ENCODE data around the gene LUM. TPM values are rescaled to one million over a fixed set of nuclear protein-coding genes. Genes with fewer than 3 reads are reported as not detected.

The LUM gene
- total RNA-seq, 1 donor from 2014 or later: 72.9 TPM

GRCh38 chr12:91110311-91110924, 876 bp downstream of the LUM start:
- Histone ChIP-seq H3K4me3 (peak overlapping the region in 1 of 2 donors; percentile 34), H3K27ac (peak overlapping the region; percentile 73), H3K9me3 (no peaks in the 10 kb centered on the region), H3K4me1 (peaks cover 9% of the 10 kb centered on the region), H3K27me3 (no peaks in the 10 kb centered on the region), H3K36me3 (no peaks in the 10 kb centered on the region)
- TF ChIP-seq POLR2A (IDR thresholded peaks at IDR 0.05) (no peak), CTCF (IDR thresholded peaks at IDR 0.05) (no peak), POLR2AphosphoS5 (IDR thresholded peaks at IDR 0.05; ENCODE audit: insufficient read depth in 1 of 2, low read depth in 1 of 2) (no peak)
- intact Hi-C loops (cut with DNase I): no loop called here
- no peak for DNase-seq (ENCODE audit: extremely low spot score in 2 of 2)

DNA sequence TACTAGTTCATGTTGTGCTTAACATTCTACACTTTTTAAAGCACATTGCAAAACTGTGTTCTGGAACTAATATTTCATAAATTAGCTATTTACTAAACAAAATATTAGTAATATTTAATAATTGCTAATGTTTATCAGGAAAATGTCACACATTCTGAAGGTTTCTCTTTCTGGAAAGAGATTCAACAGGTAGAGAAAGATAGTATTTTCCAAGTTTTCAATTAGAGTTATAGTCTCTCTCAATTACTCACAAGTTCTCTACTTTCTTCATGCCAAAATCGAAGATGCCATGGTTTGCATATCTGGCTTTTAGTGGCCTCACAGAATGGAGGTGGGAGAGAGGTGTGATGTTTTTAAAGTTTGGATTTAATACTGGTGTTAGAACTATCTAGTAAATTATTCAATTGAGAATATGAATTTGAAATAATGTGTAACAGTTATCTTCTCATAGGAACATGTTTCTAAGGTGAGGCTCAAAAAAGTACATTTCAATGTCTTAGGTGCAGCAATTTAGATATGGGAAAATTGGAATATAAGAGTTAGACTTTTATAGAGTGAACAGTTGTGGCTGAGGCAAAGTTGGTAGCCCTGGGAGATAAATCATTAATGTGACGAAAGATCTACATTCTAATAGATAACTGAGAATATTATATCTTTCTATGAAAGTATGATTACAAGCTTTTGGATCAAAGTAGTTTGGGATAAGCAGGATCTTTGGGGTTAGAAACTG, 1.5 kb downstream of the LUM start:
- Histone ChIP-seq H3K27ac (peak overlapping the region; percentile 73), H3K4me3 (peak overlapping the region in 1 of 2 donors; percentile 34), H3K4me1 (peaks cover 9% of the 10 kb centered on the region), H3K36me3 (no peaks in the 10 kb centered on the region), H3K27me3 (no peaks in the 10 kb centered on the region), H3K9me3 (no peaks in the 10 kb centered on the region)
- intact Hi-C loops (cut with DNase I): no loop called here
- no peak for TF ChIP-seq POLR2A (IDR thresholded peaks at IDR 0.05)
- no peak for TF ChIP-seq POLR2AphosphoS5 (IDR thresholded peaks at IDR 0.05; ENCODE audit: insufficient read depth in 1 of 2, low read depth in 1 of 2)
- TF ChIP-seq CTCF (IDR thresholded peaks at IDR 0.05): no peak
- no peak for DNase-seq (ENCODE audit: extremely low spot score in 2 of 2)

GRCh38 chr12:91109148-91109564, 2.1 kb downstream of the LUM start:
- peaks cover 9% of the 10 kb centered on the region for H3K4me1 ChIP-seq
- no peaks in the 10 kb centered on the region for H3K9me3 ChIP-seq
- intact Hi-C loops (cut with DNase I): no loop called here
- no peaks in the 10 kb centered on the region for H3K36me3 ChIP-seq
- peak overlapping the region; percentile 73 for H3K27ac ChIP-seq
- no peaks in the 10 kb centered on the region for H3K27me3 ChIP-seq
- peak overlapping the region in 1 of 2 donors; percentile 34 for H3K4me3 ChIP-seq
- no peak for DNase-seq (ENCODE audit: extremely low spot score in 2 of 2)
- peak in 1 of 3 experiments; percentile 54 for TF ChIP-seq CTCF (IDR thresholded peaks at IDR 0.05)
- TF ChIP-seq POLR2AphosphoS5 (IDR thresholded peaks at IDR 0.05; ENCODE audit: insufficient read depth in 1 of 2, low read depth in 1 of 2): no peak

DNA sequence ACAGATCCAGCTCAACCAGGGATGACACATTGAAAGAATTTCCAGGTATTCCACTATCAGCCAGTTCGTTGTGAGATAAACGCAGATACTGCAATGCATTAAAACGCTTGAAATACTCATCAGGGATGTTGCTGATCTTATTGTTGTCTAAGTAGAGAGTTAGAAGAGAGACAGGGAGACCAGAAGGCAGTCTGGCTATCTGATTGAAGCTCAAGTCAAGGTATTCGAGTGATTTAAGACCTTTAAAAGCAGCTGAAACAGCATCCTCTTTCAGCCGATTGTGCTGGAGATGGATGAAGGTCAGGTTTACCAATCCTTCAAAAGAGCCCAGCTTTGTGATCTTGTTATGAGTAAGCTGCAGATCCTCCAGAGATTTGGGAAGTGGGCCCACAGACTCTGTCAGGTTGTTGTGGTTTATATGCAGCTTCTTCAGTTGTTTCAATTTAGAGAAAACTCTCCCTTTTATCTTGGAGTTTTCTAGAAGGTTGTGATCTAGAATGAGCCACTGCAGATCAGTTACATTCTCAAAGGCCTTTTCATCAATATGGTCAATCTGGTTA, 3.0 kb downstream of the LUM start:
- TF ChIP-seq CTCF (IDR thresholded peaks at IDR 0.05) (no peak), POLR2A (IDR thresholded peaks at IDR 0.05) (no peak), POLR2AphosphoS5 (IDR thresholded peaks at IDR 0.05; ENCODE audit: insufficient read depth in 1 of 2, low read depth in 1 of 2) (no peak)
- Histone ChIP-seq H3K36me3 (no peaks in the 10 kb centered on the region), H3K9me3 (no peaks in the 10 kb centered on the region), H3K4me1 (peaks cover 9% of the 10 kb centered on the region), H3K4me3 (no peak overlapping the region), H3K27me3 (no peaks in the 10 kb centered on the region), H3K27ac (peak overlapping the region; percentile 73)
- intact Hi-C loops (cut with DNase I): no loop called here
- DNase-seq (ENCODE audit: extremely low spot score in 2 of 2): no peak

DNA sequence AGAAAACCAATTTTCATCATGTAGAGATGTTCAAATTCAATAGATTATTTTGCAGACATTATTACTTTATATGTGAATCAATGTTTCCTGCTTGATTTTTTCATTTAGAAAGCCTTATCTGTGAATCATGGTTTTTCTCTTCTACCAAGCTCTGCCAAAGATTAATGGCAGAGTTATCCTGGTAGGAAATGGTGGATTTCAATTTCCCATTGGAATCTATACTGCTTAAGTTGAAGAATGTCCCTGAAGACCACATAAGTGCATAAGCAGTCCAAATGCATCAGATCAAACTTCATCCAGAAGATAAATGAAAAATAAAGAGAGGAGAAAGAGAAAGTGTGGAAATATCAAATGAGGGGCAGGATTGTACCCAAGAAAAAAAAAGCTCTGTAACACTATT, 5.0 kb downstream of the LUM start:
- H3K9me3 ChIP-seq: no peaks in the 10 kb centered on the region
- peaks cover 3% of the 10 kb centered on the region for H3K4me1 ChIP-seq
- TF ChIP-seq CTCF (IDR thresholded peaks at IDR 0.05): no peak
- TF ChIP-seq POLR2AphosphoS5 (IDR thresholded peaks at IDR 0.05; ENCODE audit: insufficient read depth in 1 of 2, low read depth in 1 of 2): no peak
- TF ChIP-seq POLR2A (IDR thresholded peaks at IDR 0.05): no peak
- no peak overlapping the region for H3K4me3 ChIP-seq
- peak overlapping the region; percentile 18 for H3K27ac ChIP-seq
- no peak for DNase-seq (ENCODE audit: extremely low spot score in 2 of 2)
- H3K27me3 ChIP-seq: no peaks in the 10 kb centered on the region
- H3K36me3 ChIP-seq: no peaks in the 10 kb centered on the region
- intact Hi-C loops (cut with DNase I): no loop called here

Measured in vagina (tissue), 2 donors.